Measurements from ENCODE around the gene ATP11B. TPM values are rescaled to one million over a fixed set of nuclear protein-coding genes. Genes with fewer than 3 reads are reported as not detected.
"Not testable (repeated sequence)": the region's sequence is repeated elsewhere in the genome, so short reads cannot be mapped to it uniquely, and the experiment has no call there.

ATP11B gene
- total RNA-seq, 1 donor from 2014 or later, result 97.5 TPM

DNA sequence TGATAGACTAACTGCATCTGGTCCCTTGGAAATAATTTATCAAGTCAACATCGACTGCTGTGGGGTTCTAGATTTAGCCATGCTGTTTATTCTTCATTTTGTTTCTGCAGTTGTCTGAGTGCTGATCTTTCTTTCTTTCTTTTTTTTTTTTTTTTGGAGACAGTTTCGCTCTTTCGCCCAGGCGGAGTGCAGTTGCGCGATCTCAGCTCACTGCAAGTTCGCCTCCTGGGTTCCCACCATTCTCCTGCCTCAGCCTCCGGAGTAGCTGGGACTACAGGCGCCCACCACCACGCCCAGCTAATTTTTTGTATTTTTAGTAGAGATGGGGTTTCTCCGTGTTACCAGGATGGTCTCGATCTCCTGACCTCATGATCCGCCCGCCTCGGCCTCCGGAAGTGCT, 5.8 kb downstream of the ATP11B start:
- not testable (repeated sequence) for DNase-seq (ENCODE audit: low spot score); H3K4me3 Mint-ChIP-seq (ENCODE audit: low read depth); H3K27me3 Mint-ChIP-seq (ENCODE audit: low read depth); H3K27ac Mint-ChIP-seq; H3K9me3 Mint-ChIP-seq
- peaks cover 39% of the 10 kb centered on the region for H3K4me1 Mint-ChIP-seq (ENCODE audit: low read depth)
- peaks cover 38% of the 10 kb centered on the region for H3K36me3 Mint-ChIP-seq (ENCODE audit: low read depth)
- intact Hi-C loops (cut with micrococcal nuclease), result loop anchor here (5.0 to 10.0 kb wide), 2 partner anchors 33 to 636 kb away; no protein-coding TSS in a partner anchor

DNA sequence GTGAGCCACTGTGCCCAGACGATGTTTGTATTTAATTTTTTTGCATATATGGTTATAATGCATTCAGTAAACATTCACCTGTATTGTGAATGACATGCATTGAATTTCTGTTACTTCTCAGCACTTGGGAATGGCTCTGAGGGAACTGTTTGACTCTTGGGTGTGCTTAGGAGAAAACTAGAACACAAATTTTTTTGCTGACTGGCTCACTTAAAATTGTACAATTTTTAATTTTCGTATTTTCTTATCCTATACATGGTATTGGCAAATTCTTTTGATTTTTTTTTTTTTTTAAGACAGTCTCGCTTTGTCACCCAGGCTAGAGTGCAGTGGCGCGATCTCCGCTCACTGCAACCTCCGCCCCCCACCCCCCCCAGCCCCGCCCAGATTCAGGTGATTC, 7.2 kb downstream of the ATP11B start:
- Mint-ChIP-seq H3K9me3 (no peaks in the 10 kb centered on the region), H3K4me3 (ENCODE audit: low read depth) (no peak overlapping the region), H3K27me3 (ENCODE audit: low read depth) (no peaks in the 10 kb centered on the region), H3K36me3 (ENCODE audit: low read depth) (peaks cover 26% of the 10 kb centered on the region), H3K27ac (no peak overlapping the region), H3K4me1 (ENCODE audit: low read depth) (peaks cover 38% of the 10 kb centered on the region)
- no peak for DNase-seq (ENCODE audit: low spot score)
- intact Hi-C loops (cut with micrococcal nuclease), result no loop called here

DNA sequence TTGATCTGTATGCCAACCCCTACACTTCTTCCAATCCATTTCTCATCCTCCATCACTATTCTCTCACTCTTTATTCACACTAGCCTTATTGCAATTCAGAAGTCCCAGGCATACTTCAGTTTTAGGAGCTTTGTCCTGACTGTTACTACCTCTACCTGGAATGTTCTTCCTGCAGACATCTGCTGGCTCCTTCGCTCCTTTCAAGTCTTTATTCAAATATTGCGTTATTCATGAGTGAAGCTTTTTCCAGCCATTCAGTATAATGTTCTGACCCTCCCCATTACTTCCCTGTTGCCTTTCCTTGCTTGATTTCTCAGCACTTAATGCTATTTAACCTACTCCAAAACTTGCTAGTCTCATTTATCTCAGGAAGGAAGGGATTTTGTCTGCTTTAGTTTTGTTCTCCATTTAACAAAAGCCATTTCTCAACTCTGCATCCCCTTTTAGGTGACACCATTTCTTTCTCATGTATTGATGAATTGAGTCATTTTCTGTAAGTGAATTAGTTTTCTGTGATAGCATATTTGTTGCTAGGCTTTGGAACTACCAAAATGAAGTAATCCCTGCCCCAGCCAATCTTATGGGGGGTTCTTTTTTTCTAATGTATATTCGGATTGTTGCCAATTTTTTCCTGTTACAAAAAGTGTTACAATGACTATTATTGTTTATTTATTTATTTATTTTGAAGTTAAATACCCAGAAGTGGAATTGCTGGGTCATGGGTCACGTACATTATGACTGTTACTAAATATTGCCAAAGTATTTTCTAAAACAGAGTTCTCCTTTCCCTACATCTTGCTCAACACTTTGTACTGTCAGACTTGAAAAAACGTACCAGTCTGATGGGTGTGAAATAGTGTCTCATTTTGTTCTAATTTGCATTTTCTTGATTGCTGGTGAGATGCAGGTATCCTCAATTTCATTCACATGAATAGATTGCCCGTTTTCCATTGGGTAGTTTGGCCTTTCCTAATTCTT, 9.4 kb downstream of the ATP11B start:
- intact Hi-C loops (cut with micrococcal nuclease), result no loop called here
- no peaks in the 10 kb centered on the region for H3K27me3 Mint-ChIP-seq (ENCODE audit: low read depth)
- no peak for DNase-seq (ENCODE audit: low spot score)

DNA sequence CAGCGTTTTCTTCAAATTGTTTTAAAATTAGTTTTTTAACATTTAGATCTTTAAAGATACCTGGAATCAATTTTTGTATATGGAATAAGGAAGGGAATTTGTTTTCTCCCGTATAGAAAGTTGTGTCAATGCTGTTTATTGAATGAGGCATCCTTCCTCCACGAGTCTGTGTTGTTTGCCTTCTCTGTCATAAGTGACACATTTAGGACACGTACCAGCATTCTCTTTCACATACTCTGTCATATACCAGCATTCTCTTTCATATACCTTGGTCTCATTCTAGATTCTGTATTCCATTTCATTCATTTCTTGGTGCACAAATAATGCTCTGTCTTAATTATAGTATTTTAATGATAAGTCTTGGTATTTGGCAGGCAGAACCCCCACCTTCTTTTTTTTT, 10.3 kb downstream of the ATP11B start:
- no peak overlapping the region for H3K27ac Mint-ChIP-seq
- H3K4me1 Mint-ChIP-seq (ENCODE audit: low read depth), result peaks cover 29% of the 10 kb centered on the region
- intact Hi-C loops (cut with micrococcal nuclease), result no loop called here
- no peak overlapping the region for H3K4me3 Mint-ChIP-seq (ENCODE audit: low read depth)
- no peak for DNase-seq (ENCODE audit: low spot score)
- no peaks in the 10 kb centered on the region for H3K9me3 Mint-ChIP-seq
- H3K27me3 Mint-ChIP-seq (ENCODE audit: low read depth), result no peaks in the 10 kb centered on the region
- H3K36me3 Mint-ChIP-seq (ENCODE audit: low read depth), result peaks cover 4% of the 10 kb centered on the region

More for the DNA sequence above, 9.4 kb downstream of the ATP11B start:
- no peak overlapping the region for H3K4me3 Mint-ChIP-seq (ENCODE audit: low read depth)
- no peaks in the 10 kb centered on the region for H3K9me3 Mint-ChIP-seq
- peaks cover 32% of the 10 kb centered on the region for H3K4me1 Mint-ChIP-seq (ENCODE audit: low read depth)
- no peak overlapping the region for H3K27ac Mint-ChIP-seq
- H3K36me3 Mint-ChIP-seq (ENCODE audit: low read depth), result peaks cover 12% of the 10 kb centered on the region

DNA sequence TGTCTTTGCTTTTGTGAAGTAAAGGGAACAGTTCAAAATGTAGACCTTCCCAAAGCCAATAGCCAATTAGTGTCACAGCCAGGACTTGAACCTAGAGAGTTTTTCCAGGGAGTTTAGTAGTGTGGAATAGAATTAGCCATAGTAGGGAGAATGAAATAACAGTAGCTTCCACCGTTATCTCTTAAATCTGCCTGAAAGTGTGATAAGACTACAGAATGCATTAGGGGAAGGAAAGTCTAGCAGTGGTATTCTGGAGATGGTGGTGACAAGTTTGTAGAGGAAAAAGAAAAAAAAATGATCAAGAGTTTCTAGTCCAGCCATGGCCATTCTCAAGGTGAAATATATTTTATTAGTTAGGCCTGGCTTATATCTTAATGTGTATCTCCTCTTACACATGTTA, 13.8 kb downstream of the ATP11B start:
- Mint-ChIP-seq H3K27ac (no peak overlapping the region), H3K9me3 (no peaks in the 10 kb centered on the region), H3K36me3 (ENCODE audit: low read depth) (peaks cover 9% of the 10 kb centered on the region), H3K4me1 (ENCODE audit: low read depth) (peaks cover 38% of the 10 kb centered on the region), H3K4me3 (ENCODE audit: low read depth) (no peak overlapping the region), H3K27me3 (ENCODE audit: low read depth) (no peaks in the 10 kb centered on the region)
- DNase-seq (ENCODE audit: low spot score), result no peak
- intact Hi-C loops (cut with micrococcal nuclease), result no loop called here

DNA sequence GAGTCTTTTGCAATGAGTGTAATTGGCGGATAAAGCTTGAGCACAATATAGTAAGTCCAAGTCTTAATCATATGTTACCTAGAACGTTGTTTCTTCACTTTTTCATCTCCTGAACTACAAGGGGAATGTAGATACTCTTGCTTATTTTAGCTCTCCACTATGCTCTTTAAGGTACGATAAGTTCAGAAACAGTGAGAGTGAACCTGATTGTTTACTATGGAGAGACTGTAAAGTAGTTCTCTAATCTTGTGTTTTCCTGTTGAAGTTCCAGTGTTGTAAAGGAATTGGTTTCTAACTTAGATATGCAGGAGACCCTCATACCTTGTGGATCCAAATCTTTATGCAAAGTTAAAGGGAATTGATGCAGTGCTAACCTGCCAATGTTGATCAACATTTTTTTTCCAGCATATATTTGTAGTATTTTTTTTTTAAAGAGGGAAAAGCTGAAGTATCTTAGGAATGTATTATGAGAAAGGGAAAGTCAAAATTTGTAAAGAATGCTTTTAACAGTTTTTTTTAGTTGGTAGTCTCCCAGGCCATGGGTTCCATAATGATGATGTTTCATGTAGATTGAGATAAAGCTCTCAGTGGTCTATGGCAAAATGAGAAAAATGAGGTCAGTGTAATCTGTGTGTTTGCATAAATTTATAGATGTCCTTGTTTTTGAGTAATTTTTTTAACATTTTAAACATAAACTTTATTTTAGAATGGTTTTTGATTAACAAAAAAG, 14.9 kb downstream of the ATP11B start:
- no peak overlapping the region for H3K4me3 Mint-ChIP-seq (ENCODE audit: low read depth)
- DNase-seq (ENCODE audit: low spot score), result no peak
- intact Hi-C loops (cut with micrococcal nuclease), result no loop called here
- no peaks in the 10 kb centered on the region for H3K27me3 Mint-ChIP-seq (ENCODE audit: low read depth)
- peaks cover 13% of the 10 kb centered on the region for H3K36me3 Mint-ChIP-seq (ENCODE audit: low read depth)
- H3K27ac Mint-ChIP-seq, result no peak overlapping the region
- H3K9me3 Mint-ChIP-seq, result no peaks in the 10 kb centered on the region
- peaks cover 31% of the 10 kb centered on the region for H3K4me1 Mint-ChIP-seq (ENCODE audit: low read depth)

DNA sequence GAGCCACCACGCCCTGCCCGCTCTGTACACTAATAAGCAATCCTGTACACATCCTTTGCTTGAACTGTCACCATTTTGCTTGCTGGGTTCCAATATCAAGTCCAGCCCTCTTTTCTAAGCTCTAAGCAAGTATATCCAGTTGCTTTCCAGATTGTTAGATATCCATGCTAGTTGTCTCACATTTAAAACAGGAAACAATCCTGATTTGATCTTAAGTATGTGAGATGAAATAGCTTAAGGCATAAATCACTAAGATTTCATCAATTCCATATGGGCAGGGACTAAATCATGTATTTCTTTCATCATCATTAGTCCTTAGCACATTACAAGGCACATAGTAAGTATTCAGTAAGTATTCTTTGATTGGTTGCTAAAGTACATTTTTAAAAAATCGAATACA, 16.2 kb downstream of the ATP11B start:
- H3K27ac Mint-ChIP-seq, result no peak overlapping the region
- H3K4me1 Mint-ChIP-seq (ENCODE audit: low read depth), result peaks cover 28% of the 10 kb centered on the region
- H3K27me3 Mint-ChIP-seq (ENCODE audit: low read depth), result no peaks in the 10 kb centered on the region
- peaks cover 14% of the 10 kb centered on the region for H3K36me3 Mint-ChIP-seq (ENCODE audit: low read depth)
- H3K9me3 Mint-ChIP-seq, result no peaks in the 10 kb centered on the region
- no peak overlapping the region for H3K4me3 Mint-ChIP-seq (ENCODE audit: low read depth)
- no peak for DNase-seq (ENCODE audit: low spot score)
- intact Hi-C loops (cut with micrococcal nuclease), result no loop called here

DNA sequence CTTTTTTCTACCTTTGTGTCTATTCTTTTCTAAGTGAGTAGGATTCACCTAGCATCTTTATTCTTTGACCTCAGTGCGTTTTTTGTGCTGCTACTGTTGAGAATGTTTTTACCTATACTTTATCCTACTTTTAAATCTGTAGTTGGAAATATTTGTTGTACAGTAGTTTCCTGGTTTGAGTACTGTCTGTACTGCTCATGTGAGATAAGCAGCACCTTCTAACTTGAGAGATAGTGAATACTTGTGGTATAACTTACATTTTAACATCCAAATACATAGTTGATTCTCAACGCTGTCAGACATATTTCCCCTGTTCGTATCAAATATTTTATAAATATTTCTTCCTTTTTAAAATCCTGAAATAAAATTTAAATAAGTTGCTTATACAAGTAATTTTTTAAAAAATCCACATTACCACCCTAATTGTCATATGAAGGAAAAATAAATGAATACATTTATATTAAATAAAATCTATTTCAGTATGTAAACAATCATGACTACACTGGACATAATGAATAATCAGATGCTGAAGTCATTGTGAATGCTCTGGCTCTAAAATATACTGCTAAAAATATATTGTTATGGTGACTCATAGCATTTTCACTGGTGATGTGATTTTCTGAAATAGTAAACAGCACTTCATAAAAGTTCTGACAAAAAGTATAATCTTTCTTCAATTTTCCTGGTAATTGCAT, 17.4 kb downstream of the ATP11B start:
- no peak overlapping the region for H3K27ac Mint-ChIP-seq
- no peaks in the 10 kb centered on the region for H3K27me3 Mint-ChIP-seq (ENCODE audit: low read depth)
- peaks cover 14% of the 10 kb centered on the region for H3K36me3 Mint-ChIP-seq (ENCODE audit: low read depth)
- H3K4me1 Mint-ChIP-seq (ENCODE audit: low read depth), result peaks cover 29% of the 10 kb centered on the region
- DNase-seq (ENCODE audit: low spot score), result no peak
- intact Hi-C loops (cut with micrococcal nuclease), result no loop called here
- H3K9me3 Mint-ChIP-seq, result no peaks in the 10 kb centered on the region
- H3K4me3 Mint-ChIP-seq (ENCODE audit: low read depth), result no peak overlapping the region

DNA sequence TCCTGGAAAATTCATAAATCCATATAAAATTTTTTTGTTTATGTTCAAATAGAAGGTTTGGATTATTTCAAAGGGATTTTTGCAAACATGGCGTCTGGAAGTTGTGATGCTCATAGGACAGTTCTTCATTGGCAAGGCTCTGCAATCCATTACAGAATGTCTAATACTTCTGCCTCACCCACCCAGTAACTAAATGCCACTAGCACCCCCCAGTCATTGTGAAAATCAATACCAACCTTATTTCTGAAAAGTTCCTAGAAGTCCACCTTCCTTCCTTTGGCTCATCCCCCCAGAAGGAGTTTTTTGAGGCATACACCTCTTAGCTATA, 17.9 kb downstream of the ATP11B start:
- Mint-ChIP-seq H3K9me3 (no peaks in the 10 kb centered on the region), H3K4me1 (ENCODE audit: low read depth) (peaks cover 32% of the 10 kb centered on the region), H3K36me3 (ENCODE audit: low read depth) (peaks cover 14% of the 10 kb centered on the region), H3K27ac (no peak overlapping the region), H3K27me3 (ENCODE audit: low read depth) (no peaks in the 10 kb centered on the region), H3K4me3 (ENCODE audit: low read depth) (no peak overlapping the region)
- intact Hi-C loops (cut with micrococcal nuclease), result no loop called here
- no peak for DNase-seq (ENCODE audit: low spot score)

DNA sequence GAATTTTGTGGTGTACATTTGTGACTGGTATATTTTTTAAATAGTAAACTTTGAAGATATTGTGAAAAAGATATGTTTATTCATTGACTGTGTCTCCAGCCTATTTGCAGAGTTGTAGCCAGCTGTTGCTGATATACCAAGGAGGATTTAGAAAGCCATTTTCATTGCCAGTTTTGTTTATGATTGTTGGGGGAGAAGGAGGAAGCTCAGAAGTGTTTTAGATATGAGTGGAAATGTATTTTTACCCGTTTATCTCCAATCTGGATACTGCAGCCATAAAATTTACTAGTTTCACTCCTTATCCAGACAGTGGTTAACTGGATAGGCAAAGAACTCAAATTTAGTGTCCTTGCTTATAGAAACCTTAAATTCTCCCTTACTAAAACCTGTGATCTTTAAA, 18.8 kb downstream of the ATP11B start:
- Mint-ChIP-seq H3K36me3 (ENCODE audit: low read depth) (peaks cover 14% of the 10 kb centered on the region), H3K4me1 (ENCODE audit: low read depth) (peaks cover 26% of the 10 kb centered on the region), H3K9me3 (no peaks in the 10 kb centered on the region), H3K27ac (no peak overlapping the region), H3K4me3 (ENCODE audit: low read depth) (no peak overlapping the region), H3K27me3 (ENCODE audit: low read depth) (no peaks in the 10 kb centered on the region)
- intact Hi-C loops (cut with micrococcal nuclease), result no loop called here
- no peak for DNase-seq (ENCODE audit: low spot score)

DNA sequence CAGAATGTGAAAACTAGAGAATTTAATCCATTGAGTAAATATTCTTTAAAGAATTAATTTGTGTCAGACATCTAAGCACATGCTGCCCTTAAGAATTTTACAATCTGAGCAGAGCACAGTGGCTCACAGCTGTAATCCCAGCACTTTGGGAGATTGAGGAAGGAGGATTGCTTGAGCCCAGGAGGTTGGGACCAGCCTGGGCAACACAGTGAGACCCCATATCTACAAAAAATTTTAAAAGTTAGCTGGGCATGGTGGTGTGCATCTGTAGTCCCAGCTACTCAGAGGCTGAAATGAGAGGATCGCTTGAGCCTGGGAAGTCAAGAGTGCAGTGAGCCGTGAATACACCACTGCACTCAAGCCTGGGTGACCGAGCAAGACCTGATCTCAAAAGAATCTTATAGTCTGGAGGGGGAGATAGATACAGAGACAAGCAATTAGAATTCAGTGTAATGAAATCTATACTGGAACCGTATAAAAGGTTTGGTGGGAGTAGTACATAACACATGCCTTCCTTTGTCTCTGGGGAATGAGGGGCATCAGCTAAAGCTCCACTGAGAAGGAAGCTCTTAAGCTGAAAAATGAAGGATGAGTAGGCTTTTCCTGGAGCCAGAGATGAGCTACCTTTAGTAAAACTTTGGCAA, 21.2 kb downstream of the ATP11B start:
- intact Hi-C loops (cut with micrococcal nuclease), result no loop called here
- Mint-ChIP-seq H3K27ac (no peak overlapping the region), H3K4me1 (ENCODE audit: low read depth) (peaks cover 19% of the 10 kb centered on the region)

DNA sequence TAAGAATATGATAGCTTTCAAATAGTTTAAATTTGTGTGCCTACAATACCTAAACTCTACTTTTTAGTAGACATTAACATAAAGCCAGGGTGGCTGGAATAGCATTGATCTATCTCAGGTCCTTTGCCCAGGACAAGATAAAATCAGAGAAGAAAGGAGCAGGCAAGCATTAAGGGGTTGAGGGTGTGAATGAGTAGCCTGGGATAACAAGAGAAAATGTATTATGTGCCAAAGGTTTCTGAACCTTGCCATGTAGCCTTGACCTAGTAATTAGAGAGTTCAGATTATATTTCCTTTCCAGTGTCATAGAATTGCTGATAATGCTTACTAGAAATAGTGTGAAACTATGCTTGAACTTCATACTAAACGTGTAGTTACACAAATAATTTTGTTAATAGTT, 22.9 kb downstream of the ATP11B start:
- Mint-ChIP-seq H3K4me1 (ENCODE audit: low read depth) (peaks cover 15% of the 10 kb centered on the region), H3K27ac (no peak overlapping the region), H3K36me3 (ENCODE audit: low read depth) (peaks cover 24% of the 10 kb centered on the region), H3K27me3 (ENCODE audit: low read depth) (no peaks in the 10 kb centered on the region), H3K9me3 (no peaks in the 10 kb centered on the region), H3K4me3 (ENCODE audit: low read depth) (no peak overlapping the region)
- no peak for DNase-seq (ENCODE audit: low spot score)
- intact Hi-C loops (cut with micrococcal nuclease), result no loop called here

More for the DNA sequence above, 21.2 kb downstream of the ATP11B start:
- no peaks in the 10 kb centered on the region for H3K9me3 Mint-ChIP-seq
- no peak overlapping the region for H3K4me3 Mint-ChIP-seq (ENCODE audit: low read depth)
- H3K27me3 Mint-ChIP-seq (ENCODE audit: low read depth), result no peaks in the 10 kb centered on the region
- no peak for DNase-seq (ENCODE audit: low spot score)
- peaks cover 14% of the 10 kb centered on the region for H3K36me3 Mint-ChIP-seq (ENCODE audit: low read depth)

All from activated T-helper 2 cell treated with anti-CD3 and anti-CD28 coated beads, Interferon-gamma antibody, Interleukin-2, Interleukin-4, amounts not matched to agents 10 μg/mL and 5 μg/mL and 100 μg/mL, durations not matched to agents 14 hours and 24 hours and 36 hours (primary cell).